BLaER1 (cell line): Measurements from ENCODE around the gene TMUB1.
A peak's percentile ranks its signal among the peaks of the same experiment; 100 is the strongest.

Experiments used
- H3K27ac ChIP-seq: shearing (Covaris generic); formaldehyde crosslinking; 2 replicates; pipeline ENCODE4 v1.8.1; 2022
- H3K27me3 ChIP-seq: shearing (Covaris generic); formaldehyde crosslinking; 2 replicates; pipeline ENCODE4 v1.8.1; 2022
- H3K36me3 ChIP-seq: shearing (Covaris generic); formaldehyde crosslinking; 2 replicates; pipeline ENCODE4 v1.8.1; 2022
- H3K4me1 ChIP-seq: shearing (Covaris generic); formaldehyde crosslinking; 2 replicates; pipeline ENCODE4 v1.8.1; 2022
- H3K4me2 ChIP-seq: shearing (Covaris generic); formaldehyde crosslinking; 2 replicates; pipeline ENCODE4 v1.8.1; 2022
- H3K4me3 ChIP-seq: shearing (Covaris generic); formaldehyde crosslinking; 2 replicates; pipeline ENCODE4 v1.8.1; 2022
- H3K9ac ChIP-seq: shearing (Covaris generic); formaldehyde crosslinking; 2 replicates; pipeline ENCODE4 v1.8.1; 2022
- H3K9me3 ChIP-seq: shearing (Covaris generic); formaldehyde crosslinking; 2 replicates; pipeline ENCODE4 v1.8.1; 2022
- H4K20me1 ChIP-seq: shearing (Covaris generic); formaldehyde crosslinking; 2 replicates; pipeline ENCODE4 v1.8.1; 2022
- Cebpa-rat ChIP-seq: shearing (Covaris generic); IDR thresholded peaks from 2 replicates; pipeline ENCODE4 v1.8.1; 2022

Gene TMUB1

DNA sequence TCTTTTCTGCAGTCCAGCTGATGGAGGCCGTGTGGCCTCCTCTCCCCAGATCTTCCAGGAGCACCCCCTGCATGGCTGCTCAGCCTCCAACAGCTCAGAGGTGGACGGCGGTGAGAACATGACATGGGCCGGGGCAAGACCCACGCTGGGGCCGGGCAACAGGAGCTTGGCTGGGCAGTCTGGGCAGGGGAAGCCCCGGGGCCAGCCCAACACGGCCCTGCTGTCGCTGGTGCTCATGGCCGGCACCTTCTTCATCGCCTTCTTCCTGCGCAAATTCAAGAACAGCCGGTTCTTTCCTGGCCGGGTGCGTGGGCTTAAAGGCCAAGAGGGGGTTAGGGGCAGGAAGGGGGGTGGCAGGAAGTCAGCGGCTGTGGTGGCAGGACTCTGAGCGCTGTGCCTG lies 9.3 kb downstream of the TMUB1 start:
- peaks cover 89% of the 10 kb centered on the region for H3K36me3 ChIP-seq
- H3K4me2 ChIP-seq, result no peak overlapping the region
- TF ChIP-seq Cebpa-rat, result no peak
- peaks cover 21% of the 10 kb centered on the region for H3K4me1 ChIP-seq
- no peaks in the 10 kb centered on the region for H3K27me3 ChIP-seq
- 0 out of 2 replicates have a peak overlapping the region, but pooled peaks have one; percentile 6 for H3K9ac ChIP-seq
- no peak overlapping the region for H3K27ac ChIP-seq
- peaks cover 53% of the 10 kb centered on the region for H4K20me1 ChIP-seq
- no peaks in the 10 kb centered on the region for H3K9me3 ChIP-seq
- no peak overlapping the region for H3K4me3 ChIP-seq

GRCh38 chr7:151071032-151071866 lies 12.0 kb downstream of the TMUB1 start:
- TF ChIP-seq Cebpa-rat, result no peak
- Histone ChIP-seq H4K20me1 (peaks cover 39% of the 10 kb centered on the region), H3K4me1 (no peaks in the 10 kb centered on the region), H3K9ac (no peak overlapping the region), H3K9me3 (no peaks in the 10 kb centered on the region), H3K27me3 (no peaks in the 10 kb centered on the region), H3K27ac (no peak overlapping the region), H3K4me2 (no peak overlapping the region), H3K4me3 (no peak overlapping the region), H3K36me3 (peaks cover 100% of the 10 kb centered on the region)

DNA sequence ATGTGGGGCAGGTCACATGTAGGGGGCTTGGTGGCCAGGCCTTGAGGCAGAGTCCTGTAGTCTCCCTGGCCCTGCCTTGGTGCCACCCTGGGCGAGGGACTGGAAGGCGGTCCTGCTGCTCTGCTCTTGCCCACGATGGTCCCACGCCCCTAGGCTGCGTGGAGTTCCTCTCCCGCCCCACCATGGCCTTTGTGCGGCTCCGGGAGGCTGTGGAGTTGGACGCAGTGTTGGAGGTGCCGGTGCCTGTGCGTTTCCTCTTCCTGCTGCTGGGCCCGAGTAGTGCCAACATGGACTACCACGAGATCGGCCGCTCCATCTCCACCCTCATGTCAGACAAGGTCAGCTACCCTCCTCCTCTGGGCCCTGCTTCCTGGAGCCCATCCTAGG lies 12.7 kb downstream of the TMUB1 start:
- no peak for TF ChIP-seq Cebpa-rat
- H3K36me3 ChIP-seq, result peaks cover 100% of the 10 kb centered on the region
- no peak overlapping the region for H3K4me2 ChIP-seq
- H3K9ac ChIP-seq, result no peak overlapping the region
- peaks cover 42% of the 10 kb centered on the region for H4K20me1 ChIP-seq
- H3K4me1 ChIP-seq, result no peaks in the 10 kb centered on the region
- H3K27ac ChIP-seq, result no peak overlapping the region
- no peak overlapping the region for H3K4me3 ChIP-seq
- no peaks in the 10 kb centered on the region for H3K9me3 ChIP-seq
- H3K27me3 ChIP-seq, result no peaks in the 10 kb centered on the region

- no peak for TF ChIP-seq Cebpa-rat
- Histone ChIP-seq H4K20me1 (peaks cover 42% of the 10 kb centered on the region), H3K4me1 (no peaks in the 10 kb centered on the region), H3K9ac (no peak overlapping the region), H3K27me3 (no peaks in the 10 kb centered on the region), H3K9me3 (no peaks in the 10 kb centered on the region), H3K27ac (no peak overlapping the region), H3K4me2 (no peak overlapping the region), H3K36me3 (peaks cover 100% of the 10 kb centered on the region), H3K4me3 (no peak overlapping the region)
Observed at GRCh38 chr7:151069841-151070573, 13.3 kb downstream of the TMUB1 start.

DNA sequence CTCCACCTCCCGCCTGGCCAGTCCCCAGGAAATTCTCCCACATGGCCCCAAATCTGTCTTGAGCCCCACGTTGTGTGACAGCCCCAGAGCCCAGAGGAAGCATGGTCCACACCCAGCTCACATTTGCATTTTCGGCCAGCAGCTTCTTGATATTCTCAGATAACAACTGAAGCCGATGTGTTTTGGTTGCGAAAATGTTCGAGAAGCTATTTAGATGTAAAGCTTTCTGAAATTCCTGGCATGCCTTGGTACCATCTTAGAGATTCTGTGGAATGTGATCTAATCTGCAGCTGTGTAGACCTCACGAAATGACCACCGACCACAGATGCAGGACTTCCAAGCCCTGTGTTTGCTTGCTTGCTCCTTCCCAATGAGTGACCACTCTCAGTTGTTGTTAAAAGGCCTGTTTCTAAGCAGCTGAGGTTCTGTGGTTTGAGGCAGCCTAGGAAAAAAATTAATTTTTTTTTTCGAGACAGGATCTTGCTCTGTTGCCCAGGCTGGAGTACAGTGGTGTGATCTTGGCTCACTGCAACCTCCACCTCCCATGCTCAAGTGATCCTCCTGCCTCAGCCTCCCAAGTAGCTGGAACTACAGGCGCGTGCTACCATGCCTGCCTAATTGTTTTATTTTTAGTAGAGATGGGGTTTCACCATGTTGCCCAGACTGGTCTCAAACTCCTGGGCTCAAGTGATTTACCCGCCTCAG lies 15.1 kb downstream of the TMUB1 start:
- Histone ChIP-seq H3K27ac (no peak overlapping the region), H3K36me3 (peaks cover 100% of the 10 kb centered on the region)

GRCh38 chr7:151066273-151066974 lies 16.9 kb downstream of the TMUB1 start:
- Histone ChIP-seq H3K27me3 (no peaks in the 10 kb centered on the region), H3K4me3 (no peak overlapping the region), H3K36me3 (peaks cover 95% of the 10 kb centered on the region), H3K4me1 (peaks cover 10% of the 10 kb centered on the region), H3K27ac (no peak overlapping the region), H3K9ac (no peak overlapping the region), H4K20me1 (peaks cover 56% of the 10 kb centered on the region), H3K9me3 (no peaks in the 10 kb centered on the region), H3K4me2 (no peak overlapping the region)
- no peak for TF ChIP-seq Cebpa-rat

More for the DNA sequence above, 15.1 kb downstream of the TMUB1 start:
- no peaks in the 10 kb centered on the region for H3K4me1 ChIP-seq
- H3K9ac ChIP-seq, result no peak overlapping the region
- no peak overlapping the region for H3K4me3 ChIP-seq
- H3K4me2 ChIP-seq, result no peak overlapping the region
- no peak for TF ChIP-seq Cebpa-rat
- no peaks in the 10 kb centered on the region for H3K9me3 ChIP-seq
- H4K20me1 ChIP-seq, result peaks cover 41% of the 10 kb centered on the region
- H3K27me3 ChIP-seq, result no peaks in the 10 kb centered on the region

GRCh38 chr7:151065516-151065915 lies 17.8 kb downstream of the TMUB1 start:
- Histone ChIP-seq H3K27me3 (no peaks in the 10 kb centered on the region), H3K9ac (no peak overlapping the region), H4K20me1 (peaks cover 59% of the 10 kb centered on the region), H3K9me3 (no peaks in the 10 kb centered on the region), H3K4me3 (no peak overlapping the region), H3K4me2 (no peak overlapping the region), H3K4me1 (peaks cover 19% of the 10 kb centered on the region), H3K36me3 (peaks cover 86% of the 10 kb centered on the region), H3K27ac (no peak overlapping the region)
- no peak for TF ChIP-seq Cebpa-rat

- no peak overlapping the region for H3K9ac ChIP-seq
- TF ChIP-seq Cebpa-rat, result no peak
- H3K27me3 ChIP-seq, result no peaks in the 10 kb centered on the region
- peaks cover 22% of the 10 kb centered on the region for H3K4me1 ChIP-seq
- H3K36me3 ChIP-seq, result peaks cover 80% of the 10 kb centered on the region
- H3K27ac ChIP-seq, result no peak overlapping the region
- H4K20me1 ChIP-seq, result peaks cover 64% of the 10 kb centered on the region
- H3K4me2 ChIP-seq, result no peak overlapping the region
- no peak overlapping the region for H3K4me3 ChIP-seq
- H3K9me3 ChIP-seq, result no peaks in the 10 kb centered on the region
Observed at GRCh38 chr7:151064993-151065392, 18.3 kb downstream of the TMUB1 start.

DNA sequence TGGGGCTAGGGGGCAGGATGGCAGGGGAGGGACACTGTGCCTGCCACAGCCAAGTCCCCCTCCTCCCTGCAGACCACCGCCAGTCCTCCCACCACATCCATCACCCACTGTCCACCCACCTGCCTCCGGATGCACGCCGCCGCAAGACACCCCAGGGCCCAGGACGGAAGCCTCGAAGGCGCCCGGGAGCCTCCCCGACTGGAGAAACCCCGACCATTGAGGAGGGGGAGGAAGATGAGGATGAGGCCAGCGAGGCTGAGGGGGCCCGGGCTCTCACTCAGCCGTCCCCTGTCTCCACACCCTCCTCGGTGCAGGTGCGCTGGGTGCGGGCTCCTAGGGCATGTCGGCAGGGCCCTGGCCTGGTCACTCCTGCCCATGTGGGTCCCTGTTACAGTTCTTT lies 18.8 kb downstream of the TMUB1 start:
- H3K27me3 ChIP-seq, result no peaks in the 10 kb centered on the region
- no peaks in the 10 kb centered on the region for H3K9me3 ChIP-seq
- no peak for TF ChIP-seq Cebpa-rat
- no peak overlapping the region for H3K27ac ChIP-seq
- H3K36me3 ChIP-seq, result peaks cover 75% of the 10 kb centered on the region
- peaks cover 64% of the 10 kb centered on the region for H4K20me1 ChIP-seq
- no peak overlapping the region for H3K4me3 ChIP-seq
- no peak overlapping the region for H3K9ac ChIP-seq
- H3K4me2 ChIP-seq, result no peak overlapping the region
- H3K4me1 ChIP-seq, result peaks cover 22% of the 10 kb centered on the region
